Measurements from ENCODE around the gene PM20D1.

Gene PM20D1

GRCh38 chr1:205803986-205804385, 45.9 kb downstream of the PM20D1 start:
- TF ChIP-seq CTCF (IDR thresholded peaks at IDR 0.05; ENCODE audit: low read length, missing control alignments): no peak
- H3K4me3 ChIP-seq (replicated peaks; ENCODE audit: low read depth, low read length): no peak overlapping the region
- no peak for DNase-seq (ENCODE audit: low read depth)

- no peak for DNase-seq (ENCODE audit: low read depth)
- H3K4me3 ChIP-seq (replicated peaks; ENCODE audit: low read depth, low read length): no peak overlapping the region
- TF ChIP-seq CTCF (IDR thresholded peaks at IDR 0.05; ENCODE audit: low read length, missing control alignments): no peak
Observed at GRCh38 chr1:205802060-205802459, 47.9 kb downstream of the PM20D1 start.

GRCh38 chr1:205800981-205801703, 48.8 kb downstream of the PM20D1 start:
- H3K4me3 ChIP-seq (replicated peaks; ENCODE audit: low read depth, low read length): no peak overlapping the region
- no peak for TF ChIP-seq CTCF (IDR thresholded peaks at IDR 0.05; ENCODE audit: low read length, missing control alignments)
- DNase-seq (ENCODE audit: low read depth): no peak

- no peak overlapping the region for H3K4me3 ChIP-seq (replicated peaks; ENCODE audit: low read depth, low read length)
- no peak for TF ChIP-seq CTCF (IDR thresholded peaks at IDR 0.05; ENCODE audit: low read length, missing control alignments)
- DNase-seq (ENCODE audit: low read depth): no peak
Observed at GRCh38 chr1:205800427-205800826, 49.5 kb downstream of the PM20D1 start.

- no peak for TF ChIP-seq CTCF (IDR thresholded peaks at IDR 0.05; ENCODE audit: low read length, missing control alignments)
- no peak for DNase-seq (ENCODE audit: low read depth)
- H3K4me3 ChIP-seq (replicated peaks; ENCODE audit: low read depth, low read length): no peak overlapping the region
Observed at GRCh38 chr1:205798577-205798976, 51.4 kb downstream of the PM20D1 start.

GRCh38 chr1:205797168-205797567, 52.8 kb downstream of the PM20D1 start:
- DNase-seq (ENCODE audit: low read depth): no peak
- no peak overlapping the region for H3K4me3 ChIP-seq (replicated peaks; ENCODE audit: low read depth, low read length)
- TF ChIP-seq CTCF (IDR thresholded peaks at IDR 0.05; ENCODE audit: low read length, missing control alignments): no peak

Data from fibroblast of pulmonary artery (primary cell).